HG03469 (cell line): ENCODE data around the gene EFHC1.

Source experiments
- ATAC-seq: cut with Tn5 transposase; IDR thresholded peaks from one replicate; pipeline ENCODE4 v1.9.1; 2021; ENCODE audit warnings: mild to moderate bottlenecking, moderate library complexity, moderate number of reproducible peaks; ENCODE audit not compliant: unreplicated experiment

EFHC1 gene

DNA sequence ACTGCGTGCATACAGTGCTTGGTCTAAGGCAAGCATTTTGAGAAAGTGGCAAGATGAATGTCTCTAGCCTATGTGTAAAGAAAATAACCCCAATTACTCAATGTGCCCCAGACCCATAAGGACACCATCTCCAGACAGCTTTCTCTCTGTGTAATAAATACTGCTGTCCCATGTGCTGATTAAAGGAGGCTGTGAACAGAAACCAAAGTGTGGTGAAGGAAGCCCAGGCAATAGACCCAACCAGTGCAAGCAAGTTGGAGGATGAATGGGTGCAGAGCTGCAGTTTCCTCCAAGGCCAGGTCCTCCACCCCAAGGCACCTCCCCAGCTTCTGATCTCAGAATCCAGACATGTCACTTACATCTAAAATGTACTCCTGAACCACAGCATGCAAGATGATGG is 96.1 kb downstream of the EFHC1 start:
- no peak for ATAC-seq

DNA sequence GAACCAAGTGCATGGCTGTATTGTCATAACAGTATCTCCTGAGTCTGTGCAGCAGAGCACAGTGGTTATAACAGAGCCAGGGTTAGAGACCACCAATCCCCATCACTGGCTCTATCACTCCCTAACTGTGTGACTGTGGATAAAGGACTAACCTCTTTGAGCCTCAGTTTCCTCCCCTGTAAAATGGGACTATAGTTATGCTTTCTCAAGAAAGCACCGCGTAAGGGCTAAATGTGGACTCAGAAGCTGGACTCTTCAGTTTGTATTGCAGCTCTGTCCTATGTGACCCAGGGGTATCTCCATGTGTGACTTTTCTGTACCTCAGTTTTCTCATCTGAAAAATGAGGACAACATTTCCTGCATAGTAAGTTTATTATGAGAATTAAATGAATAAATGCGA is 96.8 kb downstream of the EFHC1 start:
- no peak for ATAC-seq

DNA sequence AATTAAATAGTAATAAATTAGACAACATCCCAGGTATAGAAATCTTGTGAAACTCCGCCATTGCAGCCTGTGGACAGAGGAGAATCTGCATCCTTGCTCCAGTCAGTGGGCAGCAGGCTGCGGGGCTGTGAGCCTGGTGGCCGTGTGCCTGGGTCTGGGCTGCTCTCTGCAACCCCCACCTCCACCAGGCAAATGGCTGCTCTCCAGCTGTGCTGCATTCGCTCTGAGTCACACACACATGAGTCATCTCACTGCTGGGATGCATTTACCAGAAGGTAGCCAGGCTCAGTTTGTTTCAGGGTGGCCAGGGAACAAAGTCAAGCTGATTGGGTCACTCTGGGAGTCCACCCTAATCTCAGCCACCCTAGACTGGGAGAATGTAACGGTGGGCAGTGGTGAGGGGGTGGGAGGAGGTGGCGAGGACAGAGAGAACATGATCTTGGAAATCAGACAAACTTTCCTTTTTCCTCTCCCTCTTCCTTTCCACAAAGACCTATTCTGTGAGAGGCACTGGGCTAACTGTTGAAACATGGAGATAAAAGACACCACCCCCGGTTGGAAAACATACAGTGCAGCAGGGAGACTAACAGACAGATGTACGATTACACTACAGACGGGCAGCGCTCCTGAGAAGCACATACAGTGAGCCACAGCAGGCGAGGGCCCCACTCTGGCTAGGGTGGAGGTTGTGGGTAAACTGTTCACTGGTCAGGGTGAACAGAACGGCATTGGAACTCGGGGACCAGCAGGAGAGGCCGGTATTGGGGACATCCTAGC is 97.5 kb downstream of the EFHC1 start:
- peak; percentile 93 for ATAC-seq

DNA sequence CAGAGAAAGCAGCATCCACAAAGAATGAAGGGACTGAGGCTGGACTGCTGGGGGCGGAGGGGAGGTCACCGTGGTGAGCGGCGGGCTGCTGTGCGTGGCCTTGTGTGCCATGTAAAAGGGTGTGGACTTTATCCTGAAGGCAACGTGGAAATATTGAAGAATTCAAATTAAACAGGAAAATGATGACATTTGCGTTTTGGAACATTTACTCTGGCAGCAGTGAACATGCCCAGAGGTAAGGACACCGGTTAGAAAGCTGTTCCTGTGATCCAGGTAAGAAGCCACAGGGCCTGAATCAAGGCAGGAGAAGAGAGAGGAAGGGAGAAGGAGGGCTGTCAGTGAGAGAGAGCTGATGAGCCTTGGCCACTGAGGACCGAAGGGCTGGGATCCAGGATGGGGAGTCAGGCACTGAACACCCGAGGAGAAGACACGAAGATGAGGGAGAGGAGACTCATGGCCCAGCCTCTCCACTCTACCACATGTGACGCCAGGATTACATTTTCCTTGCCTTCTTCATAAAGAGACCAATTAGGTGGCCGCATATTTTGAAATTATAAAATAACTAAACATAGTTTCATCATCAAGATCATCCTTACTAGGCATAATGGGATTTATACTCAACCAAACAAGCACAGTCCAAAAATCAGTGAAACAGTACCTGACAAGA is 98.3 kb downstream of the EFHC1 start:
- ATAC-seq = no peak

DNA sequence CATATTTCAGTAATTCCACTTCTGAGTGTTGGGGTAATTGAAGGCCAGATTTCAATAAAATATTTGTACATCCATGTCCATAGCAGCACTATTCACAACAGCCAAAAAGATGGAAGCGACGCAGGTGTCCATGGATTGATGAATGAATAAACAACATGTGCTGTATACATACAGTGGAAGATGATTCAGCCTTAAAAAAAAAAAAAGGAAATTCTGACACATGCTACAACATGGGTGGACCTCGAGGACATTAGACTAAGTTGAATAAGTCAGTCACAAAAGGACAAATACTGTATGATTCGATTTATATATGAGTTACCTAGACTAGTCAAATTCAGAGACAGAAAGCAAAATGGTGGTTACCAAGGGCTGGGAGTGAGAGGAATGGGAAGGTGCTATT is 99.5 kb downstream of the EFHC1 start:
- ATAC-seq = no peak

DNA sequence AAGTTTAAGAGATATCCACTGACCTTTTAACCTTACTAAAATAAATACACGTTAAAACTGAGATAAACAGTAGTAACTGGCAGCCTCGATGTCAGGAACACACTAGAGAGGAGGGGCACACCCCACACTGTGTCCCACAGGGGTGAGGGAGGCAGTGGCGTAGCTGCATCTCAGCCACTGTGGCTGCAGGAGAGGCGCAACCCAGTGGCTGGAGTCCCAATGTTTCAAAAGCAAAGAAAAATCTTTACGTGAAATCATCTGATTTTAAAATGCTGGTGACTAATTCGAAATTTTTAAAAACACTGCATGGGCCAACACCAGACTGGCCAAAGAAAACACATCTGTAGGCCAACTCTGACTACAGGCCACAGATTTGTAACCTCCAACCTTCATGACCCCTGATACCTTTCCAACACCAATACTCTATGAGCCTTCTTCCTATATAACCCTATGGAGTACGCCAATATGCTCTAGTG is 102.0 kb downstream of the EFHC1 start:
- ATAC-seq = no peak

DNA sequence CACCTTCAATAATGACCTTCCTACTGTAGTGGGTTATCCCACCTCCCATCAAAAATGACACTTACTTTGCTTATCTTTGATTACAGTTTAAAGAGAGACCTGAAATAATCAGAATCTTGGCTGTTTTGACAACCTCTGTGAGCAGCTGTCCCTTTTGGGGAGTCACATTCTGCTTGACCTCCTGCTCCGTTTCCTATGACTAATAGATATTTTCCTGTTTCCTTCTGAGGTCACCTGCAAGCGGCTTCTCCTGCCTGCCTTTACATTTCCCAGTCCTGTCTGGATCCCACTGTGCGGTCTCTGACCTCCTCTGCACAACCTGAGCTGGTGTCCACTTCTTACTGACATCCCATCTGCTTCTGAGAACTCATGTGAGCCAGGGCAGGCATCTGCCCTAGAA is 102.5 kb downstream of the EFHC1 start:
- ATAC-seq = no peak

DNA sequence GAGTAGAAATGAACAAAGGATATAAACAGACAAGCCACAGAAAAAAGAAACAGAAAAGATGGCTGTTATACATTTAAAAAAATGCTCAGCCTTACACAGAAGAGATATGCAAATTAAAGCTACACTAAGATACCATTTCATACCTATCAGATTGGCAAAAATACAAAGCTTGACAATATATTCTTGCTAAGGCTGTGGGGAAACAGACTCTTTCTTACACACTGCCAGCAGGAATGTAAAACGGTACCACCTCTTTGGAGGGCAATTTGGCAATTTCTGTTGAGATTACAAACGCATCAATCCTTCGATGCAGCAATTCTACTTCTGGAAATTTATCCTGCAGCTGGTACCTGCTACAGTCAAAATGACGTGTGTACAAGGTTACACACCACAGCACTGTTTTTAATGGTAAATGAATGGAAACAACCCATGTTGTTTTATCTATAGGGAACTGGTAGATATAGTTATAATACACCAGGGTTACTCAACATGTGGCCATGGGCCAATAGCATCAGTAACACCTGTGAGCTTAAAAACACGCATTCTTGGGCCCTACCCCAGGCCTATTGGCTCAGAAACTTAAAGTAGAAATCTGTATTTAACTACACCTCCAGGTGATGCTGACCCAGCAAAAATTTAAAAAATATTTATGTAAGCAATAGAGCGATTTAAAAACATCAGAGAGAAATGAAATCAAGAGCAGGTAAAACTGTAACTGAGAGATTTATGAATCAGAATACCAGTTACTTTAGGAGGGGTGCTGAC is 103.4 kb downstream of the EFHC1 start:
- no peak for ATAC-seq

DNA sequence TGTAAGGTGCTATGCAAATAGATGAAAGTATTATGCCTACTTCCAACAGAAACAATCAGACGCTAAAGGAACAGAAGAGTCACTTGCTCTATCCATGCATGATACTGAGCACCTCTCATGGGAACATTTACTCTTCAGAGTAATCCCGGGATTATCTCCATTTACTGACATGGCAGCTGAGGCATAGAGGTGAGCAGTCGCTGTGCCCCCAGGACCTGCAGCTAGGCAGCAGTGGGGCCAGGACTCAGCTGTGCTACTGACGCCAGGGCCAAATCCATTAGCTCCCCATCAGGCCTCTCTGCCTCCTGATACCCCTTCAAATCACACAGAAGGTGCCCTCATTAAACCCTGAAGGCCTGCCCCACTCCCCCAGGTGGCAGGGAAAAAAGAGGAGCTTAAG is 104.8 kb downstream of the EFHC1 start:
- no peak for ATAC-seq

DNA sequence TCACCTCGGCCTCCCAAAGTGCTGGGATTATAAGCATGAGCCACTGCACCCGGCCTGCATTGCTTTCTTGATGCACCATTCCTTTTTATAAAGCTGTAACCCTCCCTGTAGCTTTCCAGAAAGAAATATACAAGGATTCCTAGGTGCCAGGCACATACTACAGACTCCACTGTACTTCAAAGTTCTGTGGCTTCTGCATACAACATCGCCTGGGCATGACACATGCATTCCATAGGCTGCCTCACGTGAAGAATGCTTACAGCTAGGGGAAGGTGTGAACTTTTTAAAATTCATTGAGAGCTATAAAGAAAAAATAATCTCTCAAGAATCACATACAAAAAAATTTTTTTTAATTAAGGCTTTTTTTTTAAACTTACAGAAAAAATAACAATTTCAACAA is 106.5 kb downstream of the EFHC1 start:
- ATAC-seq = no peak

DNA sequence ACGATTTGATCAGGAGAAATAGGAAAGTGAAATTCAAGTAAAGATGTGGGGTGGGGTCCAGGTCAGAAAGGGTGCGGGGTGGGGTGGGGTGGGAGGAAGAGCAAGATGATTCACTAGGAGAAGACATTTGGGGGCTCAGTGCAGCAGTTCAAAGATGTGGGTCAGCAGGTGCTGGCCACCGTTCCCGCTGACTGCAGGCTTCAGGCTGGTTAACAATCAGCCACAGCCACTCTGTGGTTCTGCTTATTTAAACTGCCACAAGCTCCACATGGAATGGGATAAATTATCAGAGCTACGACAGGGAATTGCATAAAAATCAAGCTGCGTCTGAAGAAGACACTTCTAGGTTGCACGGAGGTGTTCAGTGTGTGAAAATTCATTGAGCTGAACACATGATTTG is 107.3 kb downstream of the EFHC1 start:
- ATAC-seq = no peak

DNA sequence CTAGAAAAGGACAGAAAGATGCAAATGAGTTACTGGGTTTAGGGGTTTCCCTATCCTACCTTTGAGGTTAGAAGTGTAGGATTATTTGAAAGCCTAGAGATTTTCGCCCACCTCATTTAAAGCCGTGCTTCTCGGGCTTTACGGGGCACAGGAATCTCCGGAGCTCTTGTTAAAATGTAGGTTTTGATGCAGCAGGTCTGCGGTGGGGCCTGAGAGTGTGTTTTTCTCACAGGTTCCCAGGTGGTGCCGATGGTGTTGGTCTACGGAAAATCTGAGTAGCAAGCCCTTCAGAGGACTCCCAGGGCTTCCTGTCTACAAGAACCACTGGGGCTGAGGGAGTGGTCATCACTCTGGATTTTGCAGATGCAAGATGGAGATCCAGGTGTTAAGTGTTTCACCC is 109.2 kb downstream of the EFHC1 start:
- no peak for ATAC-seq

DNA sequence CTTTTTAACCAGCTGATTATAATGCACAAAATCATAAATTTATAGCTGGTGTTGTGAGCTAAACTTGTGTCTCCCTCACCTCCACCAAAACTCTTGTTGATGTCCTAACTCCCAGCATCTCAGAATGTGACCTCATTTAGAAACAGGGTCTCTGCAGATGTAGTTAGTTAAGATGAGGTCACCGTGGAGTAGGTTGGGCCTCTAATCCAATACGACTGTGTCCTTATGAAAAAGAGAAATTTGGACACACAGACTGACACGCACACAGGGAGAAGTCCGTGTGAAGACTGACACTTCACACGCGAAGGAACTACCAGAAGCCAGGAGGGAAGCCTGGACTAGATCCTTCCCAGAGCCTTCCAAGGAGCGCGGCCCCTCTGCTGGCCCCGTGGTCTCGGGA is 110.2 kb downstream of the EFHC1 start:
- ATAC-seq = no peak

DNA sequence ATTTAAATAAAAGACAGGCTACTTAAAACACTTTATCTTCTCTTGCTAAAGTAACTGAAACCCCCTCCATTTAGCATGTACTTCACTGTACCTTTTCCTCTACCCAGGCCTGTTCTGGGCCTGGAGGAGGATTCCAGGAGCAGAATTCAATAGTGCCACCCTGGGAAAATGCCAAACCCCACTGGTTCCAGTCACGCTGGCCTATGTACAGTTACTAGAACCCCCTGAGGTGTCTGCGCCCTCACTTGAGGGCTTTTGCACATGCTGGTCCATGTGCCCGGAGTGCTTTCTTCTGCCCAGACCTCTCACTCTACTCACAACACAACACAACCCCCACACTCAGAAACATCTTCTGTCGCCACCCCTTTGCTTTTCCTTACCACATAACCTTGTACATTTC is 111.3 kb downstream of the EFHC1 start:
- ATAC-seq = no peak

DNA sequence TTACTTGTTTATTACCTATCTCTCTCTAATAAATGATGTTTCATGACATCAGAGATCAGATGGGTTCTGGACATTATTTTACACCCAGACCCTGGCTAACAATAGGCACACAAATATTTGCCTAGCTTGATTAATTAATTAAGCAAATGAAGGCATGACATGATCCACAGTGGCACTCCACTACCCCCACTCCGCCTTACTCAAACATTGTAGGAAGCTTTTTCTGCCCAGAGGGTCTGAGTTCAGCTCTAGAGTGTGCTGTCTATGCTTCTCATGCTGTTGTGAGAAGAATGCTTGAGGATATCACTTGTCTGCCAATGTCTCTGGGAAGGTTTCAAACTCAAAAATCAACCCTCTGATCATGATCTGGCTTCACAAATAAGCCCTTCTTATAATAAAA is 111.7 kb downstream of the EFHC1 start:
- no peak for ATAC-seq

DNA sequence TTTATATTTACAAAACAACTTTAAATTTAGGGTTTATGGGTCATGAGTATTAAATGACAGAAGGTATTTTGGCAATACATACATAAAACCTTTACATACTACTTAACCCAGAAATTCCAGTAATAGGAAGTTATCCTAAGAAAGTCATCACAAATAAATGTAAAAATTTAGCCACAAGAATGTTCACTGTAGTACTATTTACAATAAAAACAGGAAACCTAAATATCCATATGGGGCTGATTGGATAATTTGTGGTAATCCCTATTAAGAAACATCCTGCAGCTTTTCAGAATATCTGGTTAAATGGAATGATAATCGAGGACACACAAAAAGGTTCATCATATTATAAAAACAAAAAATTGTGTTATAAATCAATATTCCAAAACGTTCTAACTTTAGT is 112.3 kb downstream of the EFHC1 start:
- no peak for ATAC-seq

DNA sequence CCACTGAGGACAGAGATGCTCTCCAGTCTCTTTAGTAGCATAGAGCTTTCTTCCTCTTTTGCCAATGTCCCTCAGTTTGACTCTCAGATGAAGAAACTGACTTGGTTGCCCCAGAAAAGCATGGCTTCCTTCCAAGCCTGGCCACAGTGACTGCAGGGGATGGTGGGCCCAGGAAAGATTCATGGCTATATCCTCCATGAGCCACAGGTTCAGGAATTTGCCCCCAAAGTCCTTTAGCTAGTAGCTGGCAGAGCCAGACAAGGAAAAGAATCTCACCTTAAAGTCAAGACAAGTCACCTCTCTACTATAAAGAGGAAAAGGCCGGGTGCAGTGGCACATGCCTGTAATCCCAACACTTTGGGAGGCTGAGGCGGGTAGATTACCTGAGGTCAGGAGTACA is 113.3 kb downstream of the EFHC1 start:
- no peak for ATAC-seq

DNA sequence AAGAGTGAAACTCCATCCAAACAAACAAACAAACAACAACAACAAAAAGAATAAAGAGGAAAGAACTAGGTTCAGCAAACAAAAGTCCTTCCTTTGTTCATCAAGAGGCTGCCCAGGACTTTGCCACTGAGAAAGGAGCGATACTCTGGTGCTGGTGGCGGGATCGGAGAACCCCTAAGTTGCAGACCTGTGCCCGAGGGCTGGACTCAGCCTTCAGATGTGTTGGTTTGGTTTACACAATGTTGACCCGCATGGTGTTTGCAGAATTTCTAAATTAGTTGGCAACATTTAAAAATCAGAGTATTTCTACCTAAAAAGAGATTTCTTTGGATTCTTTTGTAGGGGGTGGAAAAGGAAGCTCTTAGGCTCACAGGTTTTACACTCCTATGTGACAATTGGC is 114.2 kb downstream of the EFHC1 start:
- ATAC-seq = no peak

DNA sequence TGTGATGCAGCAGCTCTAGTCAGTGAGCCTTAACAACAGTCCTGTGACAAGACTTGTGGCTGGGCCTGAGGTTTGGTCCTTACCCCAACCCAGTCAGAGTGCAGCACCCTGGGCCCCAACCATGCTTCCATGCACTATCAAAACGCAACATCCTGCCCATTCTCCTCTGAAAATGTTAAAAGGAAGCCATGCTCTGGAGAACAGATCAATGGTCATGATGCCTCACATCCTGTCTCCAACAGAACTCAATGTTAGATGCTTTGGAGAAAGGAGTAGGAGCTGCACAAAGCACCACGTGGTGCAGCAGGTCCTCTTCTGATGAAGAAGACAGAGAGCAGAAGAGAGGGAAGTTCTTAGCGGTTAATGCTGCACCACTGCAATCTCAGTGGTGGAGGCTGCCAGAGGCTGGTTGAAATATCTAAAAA is 114.8 kb downstream of the EFHC1 start:
- no peak for ATAC-seq

DNA sequence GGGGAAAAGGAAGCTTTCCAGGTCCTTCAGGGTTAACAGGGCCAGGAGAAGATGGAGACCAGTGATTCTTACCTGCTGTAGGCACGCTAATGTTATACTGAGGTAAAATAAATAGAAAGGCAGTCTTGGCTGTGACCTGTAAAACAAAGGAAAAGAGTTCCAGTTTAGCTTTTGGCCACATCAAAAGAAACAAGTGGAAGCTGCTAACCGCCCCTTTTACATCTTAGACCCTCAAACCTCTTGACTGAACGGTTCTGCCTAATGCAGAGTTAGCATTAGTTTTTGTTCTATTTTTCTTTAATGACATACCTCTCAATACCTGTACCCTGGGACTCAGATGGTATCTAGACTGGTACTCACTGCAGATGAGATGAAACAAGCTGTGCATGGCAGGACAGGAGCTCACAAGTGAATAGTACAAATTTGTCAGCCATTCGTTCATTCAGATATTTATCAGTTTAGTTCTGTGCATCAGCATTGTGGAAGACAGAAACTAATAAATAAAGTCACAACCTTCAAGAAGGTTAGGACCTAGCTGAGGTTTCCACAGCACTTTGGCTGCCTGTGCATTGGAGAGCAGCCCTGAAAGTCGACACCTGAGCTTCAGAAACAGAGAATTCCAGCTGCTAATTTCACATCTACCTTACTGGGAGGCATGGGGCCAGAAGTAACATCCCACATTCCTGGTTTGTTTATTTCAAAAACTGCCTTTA is 115.7 kb downstream of the EFHC1 start:
- no peak for ATAC-seq

DNA sequence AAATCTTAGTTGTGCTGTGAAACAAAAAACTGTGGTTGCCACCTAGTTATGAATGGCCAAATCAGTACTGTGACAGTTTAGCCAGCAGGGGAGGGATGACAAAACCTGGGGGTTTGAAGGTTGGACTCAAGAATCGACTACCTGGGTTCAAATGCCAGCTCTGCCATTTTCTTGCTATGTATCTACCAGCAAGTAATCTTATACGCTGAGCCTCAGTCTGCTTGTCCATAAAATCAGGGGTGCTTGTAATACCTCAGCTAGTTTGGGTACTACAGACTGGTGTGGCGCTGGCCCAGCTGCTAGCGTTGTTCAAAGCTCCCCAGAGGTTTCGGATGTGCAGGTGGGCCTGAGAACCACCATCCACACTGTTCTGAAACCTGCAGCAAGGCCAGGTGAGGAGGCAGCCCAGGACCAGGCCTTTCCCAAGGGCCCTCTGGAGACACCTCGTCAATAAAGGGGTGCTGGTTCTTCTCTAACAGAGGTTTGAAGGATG is 116.3 kb downstream of the EFHC1 start:
- no peak for ATAC-seq
